Measurements from ENCODE around the gene SRMS.

DNA sequence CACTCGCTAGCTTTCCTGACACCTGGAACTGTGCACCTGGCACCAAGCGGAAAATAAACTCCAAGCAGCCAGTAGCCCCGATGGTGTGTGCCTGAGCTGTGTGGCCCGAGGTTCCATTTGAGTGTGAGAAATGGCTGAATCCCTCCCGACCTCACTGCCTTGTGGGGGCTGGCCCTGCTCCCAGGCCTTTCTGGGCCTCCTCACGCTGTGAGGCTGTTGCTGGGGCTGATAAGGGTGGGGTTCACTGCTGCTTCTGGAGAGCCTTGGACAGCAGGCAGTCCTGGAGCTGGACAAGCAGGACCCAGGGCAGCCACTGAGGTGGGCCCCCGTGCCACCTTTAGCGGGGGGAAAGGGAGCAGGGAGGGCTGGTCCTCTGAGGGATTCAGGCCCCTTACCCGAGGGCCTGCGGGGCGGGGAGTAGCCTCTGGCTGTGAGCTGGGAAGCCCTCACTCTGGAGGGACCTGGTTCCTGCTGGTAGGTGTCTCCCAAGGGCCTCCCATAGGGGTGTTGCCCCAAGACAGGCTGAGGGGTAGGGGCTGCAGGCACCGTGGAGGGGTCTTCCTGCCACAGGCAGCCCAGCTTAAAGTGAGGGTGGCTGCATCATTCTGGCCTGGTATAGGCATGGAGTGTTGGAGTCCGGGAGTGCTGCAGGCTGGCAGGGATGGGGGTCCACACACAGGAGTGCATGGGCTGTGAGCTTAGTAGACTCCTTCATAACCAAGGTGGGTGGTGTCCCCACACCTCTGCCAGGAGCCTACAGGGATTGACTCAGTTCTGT is 25.3 kb downstream of the SRMS start:
- TF ChIP-seq, protein P1, sequence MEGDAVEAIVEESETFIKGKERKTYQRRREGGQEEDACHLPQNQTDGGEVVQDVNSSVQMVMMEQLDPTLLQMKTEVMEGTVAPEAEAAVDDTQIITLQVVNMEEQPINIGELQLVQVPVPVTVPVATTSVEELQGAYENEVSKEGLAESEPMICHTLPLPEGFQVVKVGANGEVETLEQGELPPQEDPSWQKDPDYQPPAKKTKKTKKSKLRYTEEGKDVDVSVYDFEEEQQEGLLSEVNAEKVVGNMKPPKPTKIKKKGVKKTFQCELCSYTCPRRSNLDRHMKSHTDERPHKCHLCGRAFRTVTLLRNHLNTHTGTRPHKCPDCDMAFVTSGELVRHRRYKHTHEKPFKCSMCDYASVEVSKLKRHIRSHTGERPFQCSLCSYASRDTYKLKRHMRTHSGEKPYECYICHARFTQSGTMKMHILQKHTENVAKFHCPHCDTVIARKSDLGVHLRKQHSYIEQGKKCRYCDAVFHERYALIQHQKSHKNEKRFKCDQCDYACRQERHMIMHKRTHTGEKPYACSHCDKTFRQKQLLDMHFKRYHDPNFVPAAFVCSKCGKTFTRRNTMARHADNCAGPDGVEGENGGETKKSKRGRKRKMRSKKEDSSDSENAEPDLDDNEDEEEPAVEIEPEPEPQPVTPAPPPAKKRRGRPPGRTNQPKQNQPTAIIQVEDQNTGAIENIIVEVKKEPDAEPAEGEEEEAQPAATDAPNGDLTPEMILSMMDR (IDR thresholded peaks at IDR 0.05; ENCODE audit: low read length), result no peak
- TF ChIP-seq EZH2 (optimal IDR thresholded peaks at IDR 0.05; ENCODE audit: low read depth, low read length) (no peak), EZH2phosphoT487 (IDR thresholded peaks at IDR 0.05; ENCODE audit: low read length) (no peak)

All from MM.1S (cell line).